Neural progenitor cell (in vitro differentiated cells): ENCODE results near the gene DNAJA4.

Source experiments
- EZH2 ChIP-seq: fragments of 200-600 bp; sonication (generic); IDR thresholded peaks from 2 replicates; pipeline ENCODE4 v1.6.1; 2017; ENCODE audit warnings: antibody characterized with exemption, mild to moderate bottlenecking, moderate library complexity
- TF ChIP-seq, protein P1 (sequence below): fragments of 200-600 bp; sonication (generic); IDR thresholded peaks from 2 replicates; pipeline ENCODE4 v1.5.1; 2017; ENCODE audit warnings: antibody characterized with exemption, mild to moderate bottlenecking

- TF ChIP-seq, protein P1, sequence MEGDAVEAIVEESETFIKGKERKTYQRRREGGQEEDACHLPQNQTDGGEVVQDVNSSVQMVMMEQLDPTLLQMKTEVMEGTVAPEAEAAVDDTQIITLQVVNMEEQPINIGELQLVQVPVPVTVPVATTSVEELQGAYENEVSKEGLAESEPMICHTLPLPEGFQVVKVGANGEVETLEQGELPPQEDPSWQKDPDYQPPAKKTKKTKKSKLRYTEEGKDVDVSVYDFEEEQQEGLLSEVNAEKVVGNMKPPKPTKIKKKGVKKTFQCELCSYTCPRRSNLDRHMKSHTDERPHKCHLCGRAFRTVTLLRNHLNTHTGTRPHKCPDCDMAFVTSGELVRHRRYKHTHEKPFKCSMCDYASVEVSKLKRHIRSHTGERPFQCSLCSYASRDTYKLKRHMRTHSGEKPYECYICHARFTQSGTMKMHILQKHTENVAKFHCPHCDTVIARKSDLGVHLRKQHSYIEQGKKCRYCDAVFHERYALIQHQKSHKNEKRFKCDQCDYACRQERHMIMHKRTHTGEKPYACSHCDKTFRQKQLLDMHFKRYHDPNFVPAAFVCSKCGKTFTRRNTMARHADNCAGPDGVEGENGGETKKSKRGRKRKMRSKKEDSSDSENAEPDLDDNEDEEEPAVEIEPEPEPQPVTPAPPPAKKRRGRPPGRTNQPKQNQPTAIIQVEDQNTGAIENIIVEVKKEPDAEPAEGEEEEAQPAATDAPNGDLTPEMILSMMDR: no peak
- no peak for TF ChIP-seq EZH2
Measured at GRCh38 chr15:78290222-78290621, 25.9 kb downstream of the DNAJA4 start.
